Activated naive CD8-positive, alpha-beta T cell treated with anti-CD3 and anti-CD28 coated beads, Interleukin-2, amount 10 ng/mL, durations not matched to agents 7 days and 5 days (primary cell): ENCODE results near the gene ACOX3. TPM values are rescaled to one million over a fixed set of nuclear protein-coding genes. Genes with fewer than 3 reads are reported as not detected.

Experiments used
- ATAC-seq: fragments of 150-1000 bp; cut with Tn5 transposase; one replicate; pipeline ENCODE4 v1.10.0; 2021; ENCODE audit warnings: low read depth, moderate library complexity
- POLR2A ChIA-PET: fragments of 350-600 bp; sonication (Branson Sonifier 250); formaldehyde crosslinking; loops from one replicate; lab custom pipeline; 2021; ENCODE audit warnings: antibody characterized with exemption; lab: Charles Lee
- DNase-seq: peaks from one replicate; pipeline ENCODE4 v3.0.0; 2021
- H3K27ac Mint-ChIP-seq: one replicate; pipeline ENCODE4 v1.8.0; 2022; ENCODE audit warnings: mild to moderate bottlenecking, mixed read lengths
- H3K27me3 Mint-ChIP-seq: one replicate; pipeline ENCODE4 v1.8.0; 2022; ENCODE audit warnings: mild to moderate bottlenecking, moderate library complexity, mixed read lengths
- H3K36me3 Mint-ChIP-seq: one replicate; pipeline ENCODE4 v1.8.0; 2021; ENCODE audit warnings: mild to moderate bottlenecking, mixed read lengths
- H3K4me1 Mint-ChIP-seq: one replicate; pipeline ENCODE4 v1.8.0; 2021; ENCODE audit warnings: mixed read lengths
- H3K4me3 Mint-ChIP-seq: one replicate; pipeline ENCODE4 v1.8.0; 2022; ENCODE audit warnings: mild to moderate bottlenecking, moderate library complexity, mixed read lengths
- H3K9me3 Mint-ChIP-seq: one replicate; pipeline ENCODE4 v1.8.0; 2021; ENCODE audit warnings: mixed read lengths
- total RNA-seq, 2 experiments: library from RNA; stranded (reverse); gene quantifications; one replicate each; pipeline ENCODE4 v1.2.3, GENCODE V29; 2021

The ACOX3 gene
- total RNA-seq, 2 experiments from 2014 or later = 15.2 to 16.6 TPM

DNA sequence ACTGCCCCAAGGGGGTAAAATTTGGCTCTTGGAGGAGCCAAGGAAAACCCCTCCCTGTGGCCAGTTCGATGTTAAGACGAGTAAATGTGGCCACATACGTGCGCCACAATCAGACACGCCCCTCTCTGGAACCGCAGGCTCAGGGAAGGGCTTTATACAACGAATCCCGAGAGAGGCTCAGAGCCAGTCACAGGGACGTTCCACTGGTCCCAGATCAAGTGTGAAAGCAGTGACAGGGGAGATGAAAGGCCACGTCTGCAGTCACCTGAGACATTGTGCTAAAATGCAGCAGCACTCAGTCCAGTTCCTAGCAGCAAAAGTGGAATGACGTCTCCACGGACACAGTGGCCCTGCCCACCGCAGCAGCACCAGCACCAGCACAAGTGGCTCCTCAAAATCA lies 68.0 kb downstream of the ACOX3 start:
- H3K4me1 Mint-ChIP-seq = no peaks in the 10 kb centered on the region
- H3K36me3 Mint-ChIP-seq = no peaks in the 10 kb centered on the region
- H3K27ac Mint-ChIP-seq = no peak overlapping the region
- no peaks in the 10 kb centered on the region for H3K27me3 Mint-ChIP-seq
- ATAC-seq = no peak
- POLR2A ChIA-PET = no interaction called here
- DNase-seq = no peak
- no peak overlapping the region for H3K4me3 Mint-ChIP-seq
- no peaks in the 10 kb centered on the region for H3K9me3 Mint-ChIP-seq

DNA sequence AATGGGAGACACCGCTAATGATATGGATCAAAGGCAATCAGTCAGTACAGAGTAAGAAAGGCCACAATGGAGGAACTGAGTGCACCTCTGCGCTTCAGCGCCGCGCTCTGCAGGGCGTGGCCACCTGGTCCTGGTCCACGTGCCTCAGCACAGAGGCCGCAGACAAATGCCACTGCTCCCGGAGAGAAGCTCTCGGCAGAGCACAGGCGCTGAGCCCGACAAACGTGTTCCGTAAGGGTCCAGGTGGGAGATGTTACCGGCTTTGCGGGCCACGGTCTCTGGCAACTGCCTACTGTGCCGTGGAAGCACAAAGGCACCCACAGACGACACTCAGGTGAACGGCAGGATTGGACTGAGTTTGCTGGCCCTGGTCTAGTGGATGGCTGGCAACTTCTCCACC lies 68.9 kb downstream of the ACOX3 start:
- Mint-ChIP-seq H3K4me1 (no peaks in the 10 kb centered on the region), H3K4me3 (no peak overlapping the region), H3K36me3 (no peaks in the 10 kb centered on the region), H3K27ac (no peak overlapping the region), H3K9me3 (no peaks in the 10 kb centered on the region), H3K27me3 (no peaks in the 10 kb centered on the region)
- ATAC-seq = no peak
- POLR2A ChIA-PET = no interaction called here
- no peak for DNase-seq

DNA sequence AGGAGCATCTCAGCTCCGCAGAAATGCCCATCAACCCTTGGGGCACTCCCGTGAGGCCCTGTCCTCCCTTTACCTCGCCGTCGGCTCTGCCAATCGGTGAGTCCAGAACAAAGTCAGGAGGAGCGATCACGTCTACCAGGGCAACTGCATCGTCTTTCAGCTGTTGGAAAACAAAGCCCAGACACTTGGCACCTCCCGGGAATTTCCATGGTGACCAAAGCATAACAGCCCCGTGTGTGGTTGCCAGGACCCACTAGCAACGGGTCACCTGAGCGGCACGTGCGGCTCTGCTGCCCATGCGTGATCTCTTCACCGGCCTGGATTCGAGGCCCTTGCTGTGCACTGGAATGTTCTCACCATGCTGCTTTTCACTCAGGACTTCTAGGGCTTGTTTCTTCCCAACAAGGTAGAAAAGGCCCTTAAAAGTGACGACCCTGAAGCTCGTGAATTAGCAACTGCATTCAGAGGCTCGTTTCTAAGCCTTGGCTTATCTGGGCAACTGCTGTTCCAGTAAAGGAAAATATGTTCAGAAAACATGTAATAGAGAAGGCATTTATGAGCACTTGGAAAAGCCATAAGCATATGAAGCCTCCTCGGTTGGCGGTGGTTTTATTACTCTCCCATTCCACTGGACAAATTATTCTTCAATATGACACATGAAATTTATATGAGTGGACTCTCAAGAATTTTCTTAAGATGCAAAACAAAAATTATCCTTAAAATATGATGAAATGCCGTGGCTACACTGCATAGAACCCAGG lies 69.5 kb downstream of the ACOX3 start:
- ATAC-seq (no peak), DNase-seq (no peak)
- Mint-ChIP-seq H3K4me1 (no peaks in the 10 kb centered on the region), H3K9me3 (no peaks in the 10 kb centered on the region), H3K27me3 (no peaks in the 10 kb centered on the region), H3K36me3 (no peaks in the 10 kb centered on the region), H3K27ac (no peak overlapping the region), H3K4me3 (no peak overlapping the region)
- POLR2A ChIA-PET = no interaction called here

DNA sequence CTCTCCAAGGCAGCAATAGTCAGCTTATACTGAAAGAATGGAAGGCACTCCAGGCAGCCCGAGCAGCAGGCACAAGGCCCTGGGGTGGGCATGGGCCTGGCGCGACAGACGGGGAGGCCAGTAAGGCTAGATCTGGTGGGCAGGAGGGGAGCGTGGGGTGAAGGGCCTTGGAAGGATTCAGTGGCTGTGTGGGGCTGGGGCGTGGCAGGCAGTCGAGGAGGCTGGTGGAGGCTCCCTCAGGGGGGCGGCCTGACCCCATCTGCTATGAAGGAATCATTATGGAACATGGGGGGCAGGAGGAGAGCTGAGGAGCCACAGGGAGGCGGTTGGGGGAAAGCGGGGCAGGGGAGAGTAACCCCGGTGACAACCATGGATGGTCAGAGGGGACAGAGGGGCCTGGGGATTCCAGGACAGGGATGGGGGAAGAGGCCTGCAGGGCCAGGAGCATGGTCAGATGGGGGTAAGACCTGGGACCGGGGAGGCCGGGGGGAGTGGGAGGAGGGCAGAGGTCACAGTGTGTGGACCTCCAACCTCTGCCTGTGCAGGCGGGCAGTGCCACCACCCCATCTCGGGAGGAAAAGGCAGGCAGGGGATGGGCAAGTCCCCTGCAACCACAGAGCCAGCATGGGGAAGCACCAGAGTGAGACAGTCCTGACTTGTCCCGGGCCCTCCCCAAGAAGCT lies 70.3 kb downstream of the ACOX3 start:
- DNase-seq (no peak), ATAC-seq (no peak)
- Mint-ChIP-seq H3K36me3 (no peaks in the 10 kb centered on the region), H3K4me3 (no peak overlapping the region), H3K27ac (no peak overlapping the region), H3K9me3 (no peaks in the 10 kb centered on the region), H3K4me1 (no peaks in the 10 kb centered on the region), H3K27me3 (no peaks in the 10 kb centered on the region)
- POLR2A ChIA-PET = no interaction called here

DNA sequence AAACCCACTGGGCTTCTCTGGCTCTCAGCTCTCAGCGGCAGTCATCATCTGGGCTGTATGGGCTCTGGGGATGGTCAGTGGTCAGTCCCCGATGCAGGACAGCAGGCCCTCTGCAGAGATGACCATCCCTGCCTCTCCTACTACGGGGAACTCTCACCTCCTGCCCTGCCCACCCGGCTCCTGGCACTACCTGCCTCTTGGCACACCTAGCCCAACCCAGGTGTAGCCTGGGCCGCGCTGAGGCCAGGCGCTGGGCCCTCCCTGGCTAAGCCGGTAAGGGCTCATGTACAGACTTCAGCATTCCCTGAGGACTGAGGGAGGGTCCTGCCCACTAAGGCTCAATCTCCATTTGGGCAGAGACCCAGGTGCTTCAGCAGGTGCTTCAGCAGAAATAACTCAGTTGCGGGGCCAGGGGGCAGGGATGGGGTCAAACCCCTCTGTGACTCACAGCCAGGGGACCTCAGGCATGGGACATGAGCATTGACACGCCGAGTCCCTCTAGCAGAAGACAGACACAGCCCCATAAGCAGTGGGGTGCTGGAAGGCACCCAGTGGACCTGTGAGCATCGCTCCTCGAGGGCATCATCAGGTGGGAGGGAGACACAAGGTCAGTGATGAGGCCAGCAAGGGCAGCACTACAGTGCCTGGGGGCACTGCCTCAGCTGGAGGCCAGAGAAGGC lies 71.0 kb downstream of the ACOX3 start:
- DNase-seq (no peak), ATAC-seq (no peak)
- POLR2A ChIA-PET = no interaction called here
- Mint-ChIP-seq H3K27ac (no peak overlapping the region), H3K9me3 (no peaks in the 10 kb centered on the region), H3K27me3 (no peaks in the 10 kb centered on the region), H3K36me3 (no peaks in the 10 kb centered on the region), H3K4me1 (no peaks in the 10 kb centered on the region), H3K4me3 (no peak overlapping the region)

DNA sequence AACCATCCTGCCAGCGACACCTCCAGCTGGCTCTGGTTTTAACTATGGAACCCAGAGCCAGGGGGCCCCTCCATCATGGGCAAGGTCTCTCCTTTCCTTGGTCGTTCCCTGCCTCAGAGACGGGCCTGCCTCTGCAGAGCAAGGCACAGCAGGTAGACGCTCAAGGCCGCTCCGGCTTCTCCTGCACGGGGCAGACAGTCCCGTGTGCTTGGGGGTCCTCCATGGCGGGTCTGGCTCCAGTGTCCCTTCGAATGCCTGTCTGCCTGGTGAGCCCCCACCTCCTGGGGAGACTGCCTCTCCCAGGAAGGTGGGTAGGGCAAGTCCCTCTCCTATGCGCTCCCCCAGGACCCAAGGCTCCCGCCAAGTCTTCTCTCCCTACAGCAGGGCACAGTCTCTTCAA lies 71.5 kb downstream of the ACOX3 start:
- POLR2A ChIA-PET = no interaction called here
- H3K4me1 Mint-ChIP-seq = no peaks in the 10 kb centered on the region

DNA sequence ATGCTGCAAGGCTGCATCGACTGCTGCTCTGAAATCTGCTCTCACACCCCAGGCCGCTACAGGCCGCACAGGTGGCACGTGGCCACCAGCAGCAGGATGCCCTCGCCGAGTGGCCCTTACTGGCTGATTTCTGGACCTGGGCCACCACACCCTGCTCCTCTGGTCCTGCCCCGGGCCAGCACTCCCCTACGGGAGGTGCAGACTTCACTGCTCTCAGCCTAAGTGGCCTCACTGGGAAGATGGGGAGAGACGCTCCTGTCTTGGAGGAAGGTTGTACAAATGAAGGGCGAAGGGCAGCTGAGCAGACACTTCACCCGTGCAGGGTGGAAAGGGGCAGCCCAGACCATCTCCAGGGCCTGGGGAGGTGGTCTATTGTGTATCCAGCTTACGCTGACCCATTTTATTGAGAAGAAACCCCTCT lies 72.5 kb downstream of the ACOX3 start:
- Mint-ChIP-seq H3K9me3 (peaks cover 2% of the 10 kb centered on the region), H3K27ac (no peak overlapping the region), H3K4me1 (no peaks in the 10 kb centered on the region), H3K27me3 (no peaks in the 10 kb centered on the region), H3K4me3 (no peak overlapping the region), H3K36me3 (peaks cover 2% of the 10 kb centered on the region)
- DNase-seq (no peak), ATAC-seq (no peak)
- POLR2A ChIA-PET = interaction anchor here (0.7 kb wide), 1 partner anchor 12 kb away, joined by 3 read pairs; no protein-coding TSS in a partner anchor

More for the DNA sequence above, 71.5 kb downstream of the ACOX3 start:
- Mint-ChIP-seq H3K9me3 (no peaks in the 10 kb centered on the region), H3K27me3 (no peaks in the 10 kb centered on the region), H3K36me3 (no peaks in the 10 kb centered on the region), H3K4me3 (no peak overlapping the region), H3K27ac (no peak overlapping the region)
- ATAC-seq (no peak), DNase-seq (no peak)

DNA sequence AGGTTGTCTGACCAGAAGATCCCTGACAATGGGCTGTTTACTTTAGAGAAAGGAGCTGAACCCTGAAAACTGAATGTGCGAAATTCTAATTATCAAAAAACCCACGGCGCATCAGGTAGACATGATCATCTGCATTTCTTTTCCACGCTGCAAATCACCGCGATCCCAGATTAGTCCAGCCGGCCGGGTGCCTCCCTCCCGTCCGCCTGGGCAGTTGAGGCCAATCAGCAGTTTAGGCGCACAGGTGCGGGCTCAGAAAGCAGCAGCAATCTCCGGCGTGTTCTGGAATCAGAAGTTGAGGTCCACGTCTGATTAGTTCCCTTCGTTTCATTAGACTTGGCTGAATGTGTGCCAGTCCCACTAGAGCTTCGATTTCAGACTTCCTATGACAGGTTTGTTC lies 73.9 kb downstream of the ACOX3 start:
- Mint-ChIP-seq H3K27ac (no peak overlapping the region), H3K4me3 (no peak overlapping the region), H3K36me3 (peaks cover 2% of the 10 kb centered on the region), H3K9me3 (peaks cover 2% of the 10 kb centered on the region), H3K27me3 (no peaks in the 10 kb centered on the region), H3K4me1 (no peaks in the 10 kb centered on the region)
- no peak for DNase-seq
- no peak for ATAC-seq
- POLR2A ChIA-PET = no interaction called here

GRCh38 chr4:8365951-8366350 lies 74.6 kb downstream of the ACOX3 start:
- Mint-ChIP-seq H3K4me1 (no peaks in the 10 kb centered on the region), H3K27ac (no peak overlapping the region), H3K4me3 (no peak overlapping the region), H3K9me3 (peaks cover 2% of the 10 kb centered on the region), H3K27me3 (no peaks in the 10 kb centered on the region), H3K36me3 (peaks cover 2% of the 10 kb centered on the region)
- POLR2A ChIA-PET = no interaction called here
- DNase-seq (no peak), ATAC-seq (no peak)

DNA sequence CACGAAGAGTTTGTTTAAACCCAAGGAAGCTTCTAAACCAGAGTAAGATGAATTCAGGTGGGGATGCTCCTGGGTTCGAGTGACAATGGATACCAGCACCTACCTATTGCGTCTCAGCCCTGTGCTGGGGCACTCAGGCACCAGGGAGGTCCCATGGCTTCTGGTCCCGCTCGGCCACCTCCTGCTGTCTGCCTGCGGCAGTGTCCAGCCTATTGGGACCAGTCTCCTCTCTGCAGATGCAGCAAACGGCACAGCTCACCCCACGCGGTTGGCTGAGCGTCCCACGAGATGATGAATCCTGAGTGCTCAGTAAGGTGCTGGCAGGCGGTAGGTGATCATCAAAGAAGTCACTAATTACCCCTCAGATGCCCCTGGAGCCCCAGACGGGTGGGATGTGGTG lies 75.2 kb downstream of the ACOX3 start:
- peaks cover 2% of the 10 kb centered on the region for H3K9me3 Mint-ChIP-seq
- no peaks in the 10 kb centered on the region for H3K27me3 Mint-ChIP-seq
- POLR2A ChIA-PET = no interaction called here
- H3K4me1 Mint-ChIP-seq = no peaks in the 10 kb centered on the region
- no peak overlapping the region for H3K27ac Mint-ChIP-seq
- H3K36me3 Mint-ChIP-seq = peaks cover 2% of the 10 kb centered on the region
- no peak for ATAC-seq
- DNase-seq = no peak
- H3K4me3 Mint-ChIP-seq = no peak overlapping the region

GRCh38 chr4:8364848-8365350 lies 75.6 kb downstream of the ACOX3 start:
- no peaks in the 10 kb centered on the region for H3K27me3 Mint-ChIP-seq
- no peaks in the 10 kb centered on the region for H3K4me1 Mint-ChIP-seq
- peaks cover 2% of the 10 kb centered on the region for H3K9me3 Mint-ChIP-seq
- peaks cover 2% of the 10 kb centered on the region for H3K36me3 Mint-ChIP-seq
- DNase-seq (no peak), ATAC-seq (no peak)
- H3K27ac Mint-ChIP-seq = no peak overlapping the region
- H3K4me3 Mint-ChIP-seq = no peak overlapping the region
- POLR2A ChIA-PET = no interaction called here

DNA sequence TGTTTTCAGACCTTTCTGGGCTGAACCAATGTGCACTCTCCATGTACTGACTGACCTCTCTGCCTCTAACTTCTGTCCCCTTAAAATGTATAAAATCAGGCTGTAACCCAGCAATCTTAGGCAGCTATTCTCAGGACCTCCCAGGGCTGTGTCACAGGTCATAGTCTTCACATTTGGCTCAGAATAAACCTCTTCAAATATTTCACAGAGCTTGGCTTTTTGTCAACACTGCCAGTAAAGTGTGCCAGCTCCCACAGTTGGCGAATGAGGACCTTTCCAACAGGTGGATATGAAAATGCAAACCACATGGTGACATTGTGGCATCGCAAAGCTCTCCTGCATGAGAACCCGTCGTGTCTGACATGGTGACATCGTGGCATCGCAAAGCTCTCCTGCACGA lies 76.4 kb downstream of the ACOX3 start:
- POLR2A ChIA-PET = no interaction called here
- Mint-ChIP-seq H3K27ac (no peak overlapping the region), H3K4me3 (no peak overlapping the region), H3K4me1 (no peaks in the 10 kb centered on the region), H3K9me3 (peaks cover 2% of the 10 kb centered on the region), H3K27me3 (no peaks in the 10 kb centered on the region), H3K36me3 (peaks cover 2% of the 10 kb centered on the region)
- DNase-seq (no peak), ATAC-seq (no peak)

DNA sequence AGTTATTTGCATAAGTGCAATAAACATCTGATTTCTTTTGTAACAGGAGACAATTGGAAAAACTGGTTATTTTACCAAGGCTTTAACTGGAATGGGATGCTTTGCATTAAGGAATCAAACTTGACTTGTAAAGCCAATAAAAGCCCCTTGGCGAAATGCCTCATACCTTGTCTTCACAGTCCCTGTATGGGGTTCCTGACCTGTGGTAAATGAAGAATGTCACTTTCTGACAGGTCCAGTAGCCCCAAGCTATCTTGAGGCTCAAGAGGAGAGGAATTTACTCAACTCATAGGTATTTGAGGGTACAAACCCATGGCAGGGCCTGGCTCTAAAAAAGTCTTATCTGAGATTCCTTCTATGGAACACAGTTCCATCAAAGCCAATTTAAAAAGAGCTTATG lies 78.0 kb downstream of the ACOX3 start:
- ATAC-seq (no peak), DNase-seq (no peak)
- POLR2A ChIA-PET = no interaction called here
- peaks cover 2% of the 10 kb centered on the region for H3K9me3 Mint-ChIP-seq
- no peak overlapping the region for H3K4me3 Mint-ChIP-seq
- no peak overlapping the region for H3K27ac Mint-ChIP-seq
- peaks cover 2% of the 10 kb centered on the region for H3K36me3 Mint-ChIP-seq
- no peaks in the 10 kb centered on the region for H3K4me1 Mint-ChIP-seq
- no peaks in the 10 kb centered on the region for H3K27me3 Mint-ChIP-seq
